HepG2 (cell line): ENCODE results near the gene ASAP2. TPM values are rescaled to one million over a fixed set of nuclear protein-coding genes. Genes with fewer than 3 reads are reported as not detected.

Source experiments
- ATAC-seq: fragments of 200-7000 bp; cut with Tn5 transposase; 3 replicates; pipeline ENCODE4 v1.9.1; 2020; ENCODE audit warnings: mild to moderate bottlenecking, moderate library complexity
- BruUV-seq: library from RNA; stranded (reverse); fragments of 400-500 nt; replicated peaks from 2 replicates; lab custom pipeline; 2021; lab: Mats Ljungman, UMichigan
- CTCF ChIA-PET: fragments of 300-600 bp; formaldehyde crosslinking; extraction: SDS; loops from one replicate; lab custom pipeline; 2021; ENCODE audit warnings: low total read pairs, inconsistent platforms, low intra/inter-chr PET ratio; lab: Yijun Ruan, JAX
- POLR2A ChIA-PET: fragments of 350-600 bp; sonication (Branson Sonifier 250); formaldehyde crosslinking; loops from one replicate; lab custom pipeline; 2020; ENCODE audit warnings: antibody characterized with exemption, inconsistent platforms; lab: Yijun Ruan, JAX
- DNase-seq: peaks from one replicate; pipeline ENCODE4 v3.0.0-alpha.2; 2015; ENCODE audit warnings: low spot score
- FAIRE-seq: peaks from 3 replicates; lab custom pipeline; 2011; peaks lifted over from hg19 to GRCh38; lab: Jason Lieb, UNC
- H2AFZ ChIP-seq: one replicate; pipeline ENCODE4 v1.6.1; 2011; ENCODE audit warnings: low read length, inconsistent platforms
- H3K27ac ChIP-seq: fragments of 300-600 bp; 3 replicates; pipeline ENCODE4 v1.8.0; 2011; ENCODE audit warnings: mixed run types, mild to moderate bottlenecking, mixed read lengths, low read length, inconsistent platforms; ENCODE audit not compliant: insufficient read depth; ENCODE audit errors: extremely low read length
- H3K27me3 ChIP-seq, 2 experiments: fragments of 200-600 bp in 1 of 2; 2 replicates in 1 of 2; 3 replicates in 1 of 2; pipeline versions ENCODE4 v1.6.0 to v1.8.0; 2011; ENCODE audit warnings: low read length in 2 of 2, mild to moderate bottlenecking in 2 of 2, moderate library complexity in 2 of 2, inconsistent platforms in 1 of 2; ENCODE audit not compliant: insufficient read depth in 2 of 2, control insufficient read depth in 1 of 2
- H3K36me3 ChIP-seq, 2 experiments: fragments of 200-600 bp in 1 of 2; replicated peaks in 1 of 2; 2 replicates in 1 of 2; 3 replicates in 1 of 2; pipeline versions ENCODE4 v1.5.1 to v1.8.0; 2011; ENCODE audit warnings: low read length in 2 of 2, inconsistent platforms in 1 of 2; ENCODE audit not compliant: insufficient read depth in 2 of 2, control insufficient read depth in 1 of 2
- H3K4me1 ChIP-seq: 2 replicates; pipeline ENCODE4 v1.5.1; 2012; ENCODE audit warnings: low read length, inconsistent platforms; ENCODE audit not compliant: insufficient read depth
- H3K4me2 ChIP-seq: 2 replicates; pipeline ENCODE4 v1.6.0; 2011; ENCODE audit warnings: low read depth, low read length, inconsistent platforms
- H3K4me3 ChIP-seq, 3 experiments: fragments of 200-600 bp in 1 of 3; sonication (generic), shearing (Covaris generic) in 1 of 3; replicated peaks in 1 of 3; 2 replicates each; pipeline ENCODE4 v1.5.1; 2011 to 2016; ENCODE audit warnings: low read length in 3 of 3, inconsistent platforms in 2 of 3, low read depth in 2 of 3, mild to moderate bottlenecking in 2 of 3, control low read depth in 1 of 3, mixed read lengths in 1 of 3; ENCODE audit not compliant: insufficient read depth in 1 of 3
- H3K79me2 ChIP-seq: one replicate; pipeline ENCODE4 v1.6.1; 2011; ENCODE audit warnings: low read length, inconsistent platforms; ENCODE audit not compliant: insufficient read depth
- H3K9ac ChIP-seq: 2 replicates; pipeline ENCODE4 v1.6.0; 2011; ENCODE audit warnings: mild to moderate bottlenecking, low read depth, low read length, inconsistent platforms; ENCODE audit not compliant: insufficient read depth
- H3K9me3 ChIP-seq: 2 replicates; pipeline ENCODE4 v1.5.1; 2012; ENCODE audit warnings: mild to moderate bottlenecking, low read length
- H4K20me1 ChIP-seq: 2 replicates; pipeline ENCODE4 v1.6.0; 2011; ENCODE audit warnings: inconsistent platforms, mild to moderate bottlenecking, low read length, moderate library complexity; ENCODE audit not compliant: insufficient read depth
- POLR2AphosphoS2 ChIP-seq: IDR thresholded peaks from 2 replicates; pipeline ENCODE4 v1.6.1; 2011; ENCODE audit warnings: low read depth, low read length, improper control_type of control experiment
- RAD21 ChIP-seq: fragments of 450-650 bp; formaldehyde crosslinking; IDR thresholded peaks from 2 replicates; pipeline ENCODE4 v1.5.0; 2020; ENCODE audit warnings: mild to moderate bottlenecking
- SATB2 ChIP-seq: sonication (generic); formaldehyde crosslinking; IDR thresholded peaks from 2 replicates; pipeline ENCODE4 v1.5.0; 2020; ENCODE audit warnings: missing genetic modification reagents
- SP140L ChIP-seq: sonication (generic); formaldehyde crosslinking; IDR thresholded peaks from 2 replicates; pipeline ENCODE4 v1.4.0; 2020; ENCODE audit warnings: missing genetic modification reagents, borderline replicate concordance
- TRIM24 ChIP-seq: sonication (generic); formaldehyde crosslinking; IDR thresholded peaks from 2 replicates; pipeline ENCODE4 v1.8.0; 2022; ENCODE audit warnings: mild to moderate bottlenecking, missing genetic modification reagents
- ZNF263 ChIP-seq: sonication (generic); formaldehyde crosslinking; IDR thresholded peaks from 2 replicates; pipeline ENCODE4 v1.4.0; 2020; ENCODE audit warnings: missing genetic modification reagents
- ZNF3 ChIP-seq: IDR thresholded peaks from 2 replicates; pipeline ENCODE4 v1.7.0; 2017; ENCODE audit warnings: inconsistent platforms
- WGBS: methylation state at CpG from one replicate; pipeline ENCODE4 v1.1.6; 2017; ENCODE audit warnings: low lambda C conversion rate; 5-methylcytosine and 5-hydroxymethylcytosine counted together
- in situ Hi-C: cut with HindIII; loops from 2 replicates; pipeline ENCODE4 v1.10.0; 2017; ENCODE audit warnings: low pct_unique_long_range_greater_than_20kb; ENCODE audit not compliant: extremely low pct_ligation_motif_present
- intact Hi-C: fragments of 100-400 bp; cut with micrococcal nuclease; formaldehyde crosslinking; loops from one replicate; pipeline ENCODE4 v1.10.0; 2022; ENCODE audit not compliant: unreplicated experiment
- polyA plus RNA-seq, 8 experiments: library from polyadenylated mRNA; depleted of rRNA in 3 of 8; stranded (reverse) in 7 of 8; unstranded in 1 of 8; fragments of >200 nt; fragmentation: Illumina TruSeq in 4 of 8; extraction: Trizol in 4 of 8; gene quantifications; 2 replicates each; pipeline versions ENCODE4 v1.2.1 to v1.2.3, GENCODE V29; 2011 to 2016; ENCODE audit warnings: low read depth in 4 of 8, missing spikeins in 1 of 8, mixed read lengths in 1 of 8; ENCODE audit not compliant: insufficient read depth in 1 of 8
- total RNA-seq, 5 experiments: library from RNA; depleted of rRNA; stranded (reverse); fragments of >200 nt; fragmentation: Illumina TruSeq; extraction: Trizol; gene quantifications; 2 replicates each; pipeline ENCODE4 v1.2.3, GENCODE V29; 2016; ENCODE audit warnings: low read depth in 1 of 5
- TF ChIP-seq, protein P1 (sequence below): sonication (generic); formaldehyde crosslinking; IDR thresholded peaks from 2 replicates; pipeline ENCODE4 v1.5.0; 2020; ENCODE audit warnings: mild to moderate bottlenecking, missing genetic modification reagents, borderline replicate concordance
- TF ChIP-seq, protein P2 (sequence below): sonication (generic); formaldehyde crosslinking; IDR thresholded peaks from 2 replicates; pipeline ENCODE4 v1.9.0; 2021; ENCODE audit warnings: mild to moderate bottlenecking, missing genetic modification reagents

Gene ASAP2
- total and polyA plus RNA-seq, 2 of the 13 experiments (the other 11 are each of a cell fraction or from before 2014, with no cell fraction given) = 7.3 to 22.3 TPM

DNA sequence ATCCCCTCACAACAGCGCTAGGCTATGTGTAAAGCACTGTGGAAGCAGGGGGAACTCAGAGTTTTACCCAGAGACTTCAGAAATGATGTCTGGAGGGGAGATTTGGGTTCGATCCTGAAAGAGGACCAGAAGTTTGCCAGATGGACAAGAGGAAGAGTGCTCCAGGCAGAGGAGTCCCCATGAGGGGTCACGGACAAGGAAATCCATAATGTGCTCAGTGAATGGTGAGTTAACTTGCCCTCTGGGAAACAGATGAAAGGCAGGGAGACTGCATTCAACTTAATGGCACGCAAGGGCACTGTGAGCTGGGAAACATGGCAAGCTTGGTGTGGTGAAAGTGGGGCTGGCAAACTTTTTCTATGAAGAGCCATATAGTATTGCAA, 6.0 kb upstream of the ASAP2 start:
- no peaks in the 10 kb centered on the region; a peak in 1 of 5 replicates for H3K27me3 ChIP-seq
- no peak overlapping the region for H3K9ac ChIP-seq
- no peak overlapping the region for H2AFZ ChIP-seq
- no peak overlapping the region for H3K4me3 ChIP-seq
- H3K4me2 ChIP-seq = no peak overlapping the region
- intact Hi-C loops = loop anchor here (5.0 kb wide), 1 partner anchor 33 kb away; no protein-coding TSS in a partner anchor
- no peak overlapping the region for H3K27ac ChIP-seq
- no TSS peak for BruUV-seq
- no peaks in the 10 kb centered on the region for H3K36me3 ChIP-seq
- H3K9me3 ChIP-seq = no peaks in the 10 kb centered on the region
- H3K4me1 ChIP-seq = peaks cover 47% of the 10 kb centered on the region
- H4K20me1 ChIP-seq = no peaks in the 10 kb centered on the region
- WGBS = 54% methylated on average over 4 of the region's 4 CpGs
- no peaks in the 10 kb centered on the region for H3K79me2 ChIP-seq
- TF ChIP-seq ZNF3 (no peak), ZNF263 (0 out of 2 replicates have a peak, but pooled peaks have one; percentile 32), TRIM24 (CRISPR knock-in tag) (no peak), POLR2AphosphoS2 (no peak), RAD21 (CRISPR knock-in tag) (no peak), SP140L (CRISPR knock-in tag) (no peak), SATB2 (CRISPR knock-in tag) (no peak)
- TF ChIP-seq, protein P1, sequence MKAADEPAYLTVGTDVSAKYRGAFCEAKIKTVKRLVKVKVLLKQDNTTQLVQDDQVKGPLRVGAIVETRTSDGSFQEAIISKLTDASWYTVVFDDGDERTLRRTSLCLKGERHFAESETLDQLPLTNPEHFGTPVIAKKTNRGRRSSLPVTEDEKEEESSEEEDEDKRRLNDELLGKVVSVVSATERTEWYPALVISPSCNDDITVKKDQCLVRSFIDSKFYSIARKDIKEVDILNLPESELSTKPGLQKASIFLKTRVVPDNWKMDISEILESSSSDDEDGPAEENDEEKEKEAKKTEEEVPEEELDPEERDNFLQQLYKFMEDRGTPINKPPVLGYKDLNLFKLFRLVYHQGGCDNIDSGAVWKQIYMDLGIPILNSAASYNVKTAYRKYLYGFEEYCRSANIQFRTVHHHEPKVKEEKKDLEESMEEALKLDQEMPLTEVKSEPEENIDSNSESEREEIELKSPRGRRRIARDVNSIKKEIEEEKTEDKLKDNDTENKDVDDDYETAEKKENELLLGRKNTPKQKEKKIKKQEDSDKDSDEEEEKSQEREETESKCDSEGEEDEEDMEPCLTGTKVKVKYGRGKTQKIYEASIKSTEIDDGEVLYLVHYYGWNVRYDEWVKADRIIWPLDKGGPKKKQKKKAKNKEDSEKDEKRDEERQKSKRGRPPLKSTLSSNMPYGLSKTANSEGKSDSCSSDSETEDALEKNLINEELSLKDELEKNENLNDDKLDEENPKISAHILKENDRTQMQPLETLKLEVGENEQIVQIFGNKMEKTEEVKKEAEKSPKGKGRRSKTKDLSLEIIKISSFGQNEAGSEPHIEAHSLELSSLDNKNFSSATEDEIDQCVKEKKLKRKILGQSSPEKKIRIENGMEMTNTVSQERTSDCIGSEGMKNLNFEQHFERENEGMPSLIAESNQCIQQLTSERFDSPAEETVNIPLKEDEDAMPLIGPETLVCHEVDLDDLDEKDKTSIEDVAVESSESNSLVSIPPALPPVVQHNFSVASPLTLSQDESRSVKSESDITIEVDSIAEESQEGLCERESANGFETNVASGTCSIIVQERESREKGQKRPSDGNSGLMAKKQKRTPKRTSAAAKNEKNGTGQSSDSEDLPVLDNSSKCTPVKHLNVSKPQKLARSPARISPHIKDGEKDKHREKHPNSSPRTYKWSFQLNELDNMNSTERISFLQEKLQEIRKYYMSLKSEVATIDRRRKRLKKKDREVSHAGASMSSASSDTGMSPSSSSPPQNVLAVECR (CRISPR knock-in tag) = no peak
- TF ChIP-seq, protein P2, sequence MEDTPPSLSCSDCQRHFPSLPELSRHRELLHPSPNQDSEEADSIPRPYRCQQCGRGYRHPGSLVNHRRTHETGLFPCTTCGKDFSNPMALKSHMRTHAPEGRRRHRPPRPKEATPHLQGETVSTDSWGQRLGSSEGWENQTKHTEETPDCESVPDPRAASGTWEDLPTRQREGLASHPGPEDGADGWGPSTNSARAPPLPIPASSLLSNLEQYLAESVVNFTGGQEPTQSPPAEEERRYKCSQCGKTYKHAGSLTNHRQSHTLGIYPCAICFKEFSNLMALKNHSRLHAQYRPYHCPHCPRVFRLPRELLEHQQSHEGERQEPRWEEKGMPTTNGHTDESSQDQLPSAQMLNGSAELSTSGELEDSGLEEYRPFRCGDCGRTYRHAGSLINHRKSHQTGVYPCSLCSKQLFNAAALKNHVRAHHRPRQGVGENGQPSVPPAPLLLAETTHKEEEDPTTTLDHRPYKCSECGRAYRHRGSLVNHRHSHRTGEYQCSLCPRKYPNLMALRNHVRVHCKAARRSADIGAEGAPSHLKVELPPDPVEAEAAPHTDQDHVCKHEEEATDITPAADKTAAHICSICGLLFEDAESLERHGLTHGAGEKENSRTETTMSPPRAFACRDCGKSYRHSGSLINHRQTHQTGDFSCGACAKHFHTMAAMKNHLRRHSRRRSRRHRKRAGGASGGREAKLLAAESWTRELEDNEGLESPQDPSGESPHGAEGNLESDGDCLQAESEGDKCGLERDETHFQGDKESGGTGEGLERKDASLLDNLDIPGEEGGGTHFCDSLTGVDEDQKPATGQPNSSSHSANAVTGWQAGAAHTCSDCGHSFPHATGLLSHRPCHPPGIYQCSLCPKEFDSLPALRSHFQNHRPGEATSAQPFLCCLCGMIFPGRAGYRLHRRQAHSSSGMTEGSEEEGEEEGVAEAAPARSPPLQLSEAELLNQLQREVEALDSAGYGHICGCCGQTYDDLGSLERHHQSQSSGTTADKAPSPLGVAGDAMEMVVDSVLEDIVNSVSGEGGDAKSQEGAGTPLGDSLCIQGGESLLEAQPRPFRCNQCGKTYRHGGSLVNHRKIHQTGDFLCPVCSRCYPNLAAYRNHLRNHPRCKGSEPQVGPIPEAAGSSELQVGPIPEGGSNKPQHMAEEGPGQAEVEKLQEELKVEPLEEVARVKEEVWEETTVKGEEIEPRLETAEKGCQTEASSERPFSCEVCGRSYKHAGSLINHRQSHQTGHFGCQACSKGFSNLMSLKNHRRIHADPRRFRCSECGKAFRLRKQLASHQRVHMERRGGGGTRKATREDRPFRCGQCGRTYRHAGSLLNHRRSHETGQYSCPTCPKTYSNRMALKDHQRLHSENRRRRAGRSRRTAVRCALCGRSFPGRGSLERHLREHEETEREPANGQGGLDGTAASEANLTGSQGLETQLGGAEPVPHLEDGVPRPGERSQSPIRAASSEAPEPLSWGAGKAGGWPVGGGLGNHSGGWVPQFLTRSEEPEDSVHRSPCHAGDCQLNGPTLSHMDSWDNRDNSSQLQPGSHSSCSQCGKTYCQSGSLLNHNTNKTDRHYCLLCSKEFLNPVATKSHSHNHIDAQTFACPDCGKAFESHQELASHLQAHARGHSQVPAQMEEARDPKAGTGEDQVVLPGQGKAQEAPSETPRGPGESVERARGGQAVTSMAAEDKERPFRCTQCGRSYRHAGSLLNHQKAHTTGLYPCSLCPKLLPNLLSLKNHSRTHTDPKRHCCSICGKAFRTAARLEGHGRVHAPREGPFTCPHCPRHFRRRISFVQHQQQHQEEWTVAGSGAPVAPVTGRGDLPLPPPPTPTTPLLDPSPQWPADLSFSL (CRISPR knock-in tag) = no peak
- FAIRE-seq (no peak), ATAC-seq (no peak), DNase-seq (no peak)
- ChIA-PET POLR2A (interaction anchor here (0.6 kb wide), 1 partner anchor 356 kb away, joined by 5 read pairs; no protein-coding TSS in a partner anchor), CTCF (no interaction called here)
- in situ Hi-C loops = loop anchor here (10.0 kb wide), 2 partner anchors 56 to 134 kb away; no protein-coding TSS in a partner anchor
